ENCODE data around the gene ARHGAP10. TPM values are rescaled to one million over a fixed set of nuclear protein-coding genes. Genes with fewer than 3 reads are reported as not detected.
"Not testable (repeated sequence)": the region's sequence is repeated elsewhere in the genome, so short reads cannot be mapped to it uniquely, and the experiment has no call there.

Gene ARHGAP10
- total RNA-seq, 1 donor from 2014 or later = 4.6 TPM

GRCh38 chr4:147994076-147994475 is 262.2 kb downstream of the ARHGAP10 start:
- TF ChIP-seq CTCF (IDR thresholded peaks at IDR 0.05; ENCODE audit: unreplicated experiment) = no peak
- Mint-ChIP-seq H3K4me3 (ENCODE audit: unreplicated experiment) (no peak overlapping the region), H3K27me3 (ENCODE audit: unreplicated experiment) (no peaks in the 10 kb centered on the region), H3K9me3 (ENCODE audit: unreplicated experiment) (no peaks in the 10 kb centered on the region), H3K4me1 (ENCODE audit: unreplicated experiment) (no peaks in the 10 kb centered on the region), H3K36me3 (ENCODE audit: low read depth, unreplicated experiment) (no peaks in the 10 kb centered on the region), H3K27ac (ENCODE audit: unreplicated experiment) (no peak overlapping the region)
- DNase-seq (ENCODE audit: low spot score) = no peak

- Mint-ChIP-seq H3K27ac (ENCODE audit: unreplicated experiment) (no peak overlapping the region), H3K27me3 (ENCODE audit: unreplicated experiment) (no peaks in the 10 kb centered on the region), H3K4me3 (ENCODE audit: unreplicated experiment) (no peak overlapping the region), H3K4me1 (ENCODE audit: unreplicated experiment) (no peaks in the 10 kb centered on the region), H3K9me3 (ENCODE audit: unreplicated experiment) (no peaks in the 10 kb centered on the region), H3K36me3 (ENCODE audit: low read depth, unreplicated experiment) (no peaks in the 10 kb centered on the region)
- DNase-seq (ENCODE audit: low spot score) = no peak
- no peak for TF ChIP-seq CTCF (IDR thresholded peaks at IDR 0.05; ENCODE audit: unreplicated experiment)
Measured at GRCh38 chr4:147994491-147995385, 262.9 kb downstream of the ARHGAP10 start.

GRCh38 chr4:147996859-147997258 is 265.0 kb downstream of the ARHGAP10 start:
- no peaks in the 10 kb centered on the region for H3K4me1 Mint-ChIP-seq (ENCODE audit: unreplicated experiment)
- no peaks in the 10 kb centered on the region for H3K36me3 Mint-ChIP-seq (ENCODE audit: low read depth, unreplicated experiment)
- no peaks in the 10 kb centered on the region for H3K9me3 Mint-ChIP-seq (ENCODE audit: unreplicated experiment)
- H3K4me3 Mint-ChIP-seq (ENCODE audit: unreplicated experiment) = no peak overlapping the region
- DNase-seq (ENCODE audit: low spot score) = no peak
- no peaks in the 10 kb centered on the region for H3K27me3 Mint-ChIP-seq (ENCODE audit: unreplicated experiment)
- H3K27ac Mint-ChIP-seq (ENCODE audit: unreplicated experiment) = no peak overlapping the region
- TF ChIP-seq CTCF (IDR thresholded peaks at IDR 0.05; ENCODE audit: unreplicated experiment) = no peak

GRCh38 chr4:148000038-148000437 is 268.1 kb downstream of the ARHGAP10 start:
- not testable (repeated sequence) for H3K4me1 Mint-ChIP-seq (ENCODE audit: unreplicated experiment); DNase-seq (ENCODE audit: low spot score); H3K27me3 Mint-ChIP-seq (ENCODE audit: unreplicated experiment); H3K36me3 Mint-ChIP-seq (ENCODE audit: low read depth, unreplicated experiment); H3K9me3 Mint-ChIP-seq (ENCODE audit: unreplicated experiment); H3K27ac Mint-ChIP-seq (ENCODE audit: unreplicated experiment); H3K4me3 Mint-ChIP-seq (ENCODE audit: unreplicated experiment)

GRCh38 chr4:148004228-148004857 is 272.5 kb downstream of the ARHGAP10 start:
- TF ChIP-seq CTCF (IDR thresholded peaks at IDR 0.05; ENCODE audit: unreplicated experiment) = no peak
- H3K36me3 Mint-ChIP-seq (ENCODE audit: low read depth, unreplicated experiment) = no peaks in the 10 kb centered on the region
- no peak for DNase-seq (ENCODE audit: low spot score)

More at GRCh38 chr4:148004228-148004857, 272.5 kb downstream of the ARHGAP10 start:
- Mint-ChIP-seq H3K27ac (ENCODE audit: unreplicated experiment) (no peak overlapping the region), H3K4me1 (ENCODE audit: unreplicated experiment) (peaks cover 9% of the 10 kb centered on the region), H3K27me3 (ENCODE audit: unreplicated experiment) (no peaks in the 10 kb centered on the region), H3K9me3 (ENCODE audit: unreplicated experiment) (no peaks in the 10 kb centered on the region), H3K4me3 (ENCODE audit: unreplicated experiment) (no peak overlapping the region)

All from endothelial cell (in vitro differentiated cells).